NCI-H2196 treated with DMSO at 0.1 percent for 48 hours (cell line): ENCODE data around the gene TJP3.
"Not testable (repeated sequence)": the region's sequence is repeated elsewhere in the genome, so short reads cannot be mapped to it uniquely, and the experiment has no call there.

Experiments used
- DNase-seq: peaks from one replicate; lab custom pipeline; 2025; ENCODE audit not compliant: unreplicated experiment; lab: John Stamatoyannopoulos, UW

The TJP3 gene

DNA sequence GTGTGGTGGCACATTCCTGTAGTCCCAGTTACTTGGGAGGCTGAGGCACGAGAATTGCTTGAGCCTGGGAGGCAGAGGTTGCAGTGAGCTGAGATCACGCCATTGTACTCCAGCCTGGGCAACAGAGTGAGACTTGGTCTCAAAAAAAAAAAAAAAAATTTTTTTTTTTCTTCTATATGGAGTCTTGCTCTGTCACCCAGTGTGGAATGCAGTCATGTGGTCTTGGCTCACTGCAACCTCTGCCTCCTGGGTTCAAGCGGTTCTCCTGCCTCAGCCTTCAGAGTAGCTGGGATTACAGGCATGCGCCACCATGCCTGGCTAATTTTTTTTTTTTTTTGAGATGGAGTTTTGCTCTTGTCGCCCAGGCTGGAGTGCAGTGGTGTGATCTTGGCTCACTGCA lies 57.6 kb downstream of the TJP3 start:
- DNase-seq, result not testable (repeated sequence)

DNA sequence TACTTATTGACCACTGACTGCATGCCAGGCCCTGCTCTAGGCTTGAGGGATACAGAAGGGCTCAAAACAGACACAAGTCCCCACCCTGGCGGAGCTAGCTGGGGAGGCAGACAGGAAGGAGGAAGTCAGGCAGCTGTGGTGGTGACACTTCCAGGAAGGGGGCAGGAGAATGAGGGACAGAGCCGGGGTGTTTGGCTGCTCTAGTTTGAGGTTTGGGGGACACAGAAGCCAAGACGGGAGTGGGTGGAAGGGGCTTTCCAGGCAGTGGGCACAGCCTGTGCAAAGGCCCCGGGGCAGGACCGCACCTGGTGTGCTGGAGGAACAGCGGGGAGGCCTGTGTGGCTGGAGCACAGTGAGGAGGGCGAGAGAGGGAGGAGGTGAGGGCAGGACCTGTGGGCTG lies 58.3 kb downstream of the TJP3 start:
- no peak for DNase-seq

- no peak for DNase-seq
Measured at GRCh38 chr19:3767050-3767449, 58.9 kb downstream of the TJP3 start.

DNA sequence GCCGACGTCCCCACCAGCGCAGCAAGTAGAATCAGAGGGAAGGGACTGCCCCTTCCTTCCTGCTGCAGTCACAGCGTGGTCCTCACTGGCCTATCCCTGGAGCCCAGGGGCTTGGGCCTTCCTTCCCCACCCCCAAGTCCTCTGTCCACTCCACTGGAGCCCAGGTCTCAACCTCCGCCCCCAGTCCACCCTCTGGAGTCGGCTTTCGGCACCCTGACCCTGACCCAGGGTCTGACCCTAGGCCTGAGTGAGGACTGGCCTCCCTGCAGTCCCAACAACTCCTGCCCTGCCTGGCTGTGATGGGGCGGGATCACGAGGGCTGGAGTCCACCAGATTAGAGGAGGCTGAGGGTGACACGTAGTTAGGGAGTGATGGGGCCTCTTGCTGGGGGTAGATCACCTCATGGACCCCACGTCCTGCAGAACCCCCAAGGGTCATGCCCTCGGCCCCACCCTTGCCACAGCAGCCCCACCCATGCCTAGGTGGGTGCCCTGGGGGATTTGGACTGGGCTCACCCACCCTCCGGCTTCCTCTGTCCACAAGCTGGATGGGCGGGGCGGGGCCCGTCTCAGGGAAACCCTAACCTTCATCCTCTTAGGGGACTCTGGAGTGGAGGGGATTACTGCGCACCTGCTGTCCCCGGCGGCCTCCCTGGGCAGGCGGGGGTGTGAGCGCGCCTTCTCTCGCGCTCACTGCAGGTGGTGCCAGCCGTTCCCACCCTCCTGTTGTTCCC lies 60.0 kb downstream of the TJP3 start:
- no peak for DNase-seq

DNA sequence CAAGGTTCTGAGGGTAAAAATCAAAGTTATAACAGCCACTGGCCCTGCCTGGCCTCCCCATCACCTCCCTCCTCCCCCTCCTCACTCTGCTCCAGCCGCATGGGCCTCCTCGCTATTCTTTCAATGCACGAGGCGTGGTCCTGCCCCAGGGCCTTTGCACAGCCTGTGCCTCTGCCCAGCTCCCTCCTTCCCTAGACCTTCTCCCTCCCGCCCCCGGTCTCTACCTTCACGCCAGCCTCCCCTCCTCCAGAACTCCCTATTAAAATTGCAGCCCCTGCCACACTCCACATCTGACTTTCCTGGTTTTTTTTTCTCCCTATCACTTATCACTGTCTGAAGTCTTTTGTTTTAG lies 60.5 kb downstream of the TJP3 start:
- no peak for DNase-seq

GRCh38 chr19:3769494-3769893 lies 61.3 kb downstream of the TJP3 start:
- DNase-seq, result no peak

DNA sequence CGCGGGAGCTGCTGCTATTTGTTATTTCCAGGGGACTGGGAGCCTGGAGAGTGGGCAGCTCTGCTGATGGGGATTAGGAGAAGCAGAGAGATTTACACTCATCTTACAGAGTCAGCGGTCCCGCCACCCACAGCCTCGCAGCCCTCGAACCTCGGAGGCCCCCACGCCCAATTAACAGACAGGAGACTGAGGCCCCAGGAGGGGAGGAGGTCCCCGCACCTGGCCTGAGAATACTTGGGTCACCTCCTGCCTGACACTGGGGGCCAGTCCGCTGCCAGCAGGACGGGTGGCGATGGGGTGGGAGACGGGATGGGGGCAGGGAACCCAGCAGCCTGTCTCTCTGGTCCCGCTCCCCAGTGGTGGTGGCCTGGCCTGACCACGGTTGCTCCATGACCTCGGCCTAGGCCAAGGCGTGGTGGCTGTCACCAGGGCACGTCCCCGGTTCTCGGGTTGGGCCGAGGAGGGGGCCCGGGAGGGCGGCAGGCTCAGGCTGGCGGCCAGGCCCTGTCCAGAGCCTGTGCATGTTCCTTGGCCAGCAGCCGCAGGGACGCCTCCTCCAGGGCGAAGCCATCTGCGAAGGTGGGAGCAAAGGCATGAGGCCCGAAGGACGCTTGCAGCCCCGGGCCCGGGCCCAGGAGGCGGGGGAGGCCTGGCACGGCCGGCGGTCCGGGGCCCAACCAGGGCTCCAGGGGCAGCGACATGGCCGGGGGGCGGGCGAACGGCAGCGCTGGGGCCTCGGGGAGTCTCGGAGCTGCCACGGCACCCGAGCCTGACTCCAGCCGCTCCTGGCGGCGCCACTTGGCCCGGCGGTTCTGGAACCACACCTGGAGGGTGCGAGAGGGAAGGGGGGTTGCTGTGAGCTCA lies 62.2 kb downstream of the TJP3 start:
- DNase-seq, result no peak

- DNase-seq, result no peak
Measured at GRCh38 chr19:3771000-3771905, 63.1 kb downstream of the TJP3 start.

GRCh38 chr19:3771906-3772455 lies 63.8 kb downstream of the TJP3 start, which contains the start of gene RAX2:
Gene RAX2, minus strand, starts transcription at chr19:3772228. Its CDS starts 486 bp downstream, at chr19:3771742.
- no peak for DNase-seq

DNA sequence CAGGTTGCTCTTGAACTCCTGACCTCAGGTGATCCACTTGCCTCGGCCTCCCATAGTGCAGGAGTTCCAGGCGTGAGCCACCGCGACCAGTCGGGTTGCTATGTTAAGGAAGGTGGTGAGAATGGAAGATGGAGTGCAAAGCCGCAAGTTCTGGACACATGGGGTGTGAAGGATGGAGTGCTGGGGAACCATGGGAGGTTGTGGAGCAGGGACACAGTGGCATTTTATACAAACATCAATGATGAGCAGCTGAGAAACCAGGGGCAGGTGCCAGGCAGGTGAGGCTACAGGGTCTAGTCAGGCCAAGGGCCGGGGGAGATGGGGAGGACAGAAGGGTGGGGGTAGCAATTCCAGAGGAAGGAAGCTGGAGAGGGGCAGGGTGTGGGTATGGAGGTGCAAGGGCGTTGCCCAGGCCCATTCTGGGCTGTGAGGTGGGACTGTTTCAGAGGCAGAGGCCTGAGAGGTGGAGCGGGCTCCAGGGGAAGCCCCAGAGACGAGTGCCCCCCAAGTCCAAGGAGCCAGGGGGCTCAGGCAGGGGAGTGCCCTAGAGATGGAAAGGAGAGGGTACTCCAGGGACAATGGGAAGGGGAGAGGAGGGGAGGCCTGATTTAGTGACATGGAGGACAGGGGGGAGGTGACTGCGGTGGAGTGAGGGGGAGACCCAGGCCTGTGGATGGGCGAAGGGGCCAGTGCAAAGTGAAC lies 65.8 kb downstream of the TJP3 start:
- no peak for DNase-seq

GRCh38 chr19:3774621-3775373 lies 66.6 kb downstream of the TJP3 start:
- no peak for DNase-seq

GRCh38 chr19:3775374-3775711 lies 67.2 kb downstream of the TJP3 start:
- no peak for DNase-seq

DNA sequence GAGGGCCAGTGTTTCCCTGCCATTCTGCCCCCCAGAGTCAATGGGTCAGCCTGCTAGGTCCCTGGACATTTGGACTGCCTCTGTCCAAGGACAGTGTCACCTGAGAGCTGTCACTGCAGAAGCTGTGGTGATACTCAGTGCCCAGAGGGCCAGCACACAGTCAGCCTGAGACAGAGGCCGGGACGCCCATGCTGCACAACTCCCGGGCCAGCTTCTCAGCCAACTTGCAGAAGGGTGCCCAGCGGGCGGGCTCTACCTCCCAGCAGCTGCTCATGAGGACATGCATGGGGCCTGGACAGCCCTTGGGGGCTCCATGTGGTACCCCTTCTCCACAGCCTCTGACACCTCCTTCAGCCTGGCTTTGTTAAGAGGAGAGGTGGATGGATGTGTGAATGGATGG lies 67.6 kb downstream of the TJP3 start:
- no peak for DNase-seq

DNA sequence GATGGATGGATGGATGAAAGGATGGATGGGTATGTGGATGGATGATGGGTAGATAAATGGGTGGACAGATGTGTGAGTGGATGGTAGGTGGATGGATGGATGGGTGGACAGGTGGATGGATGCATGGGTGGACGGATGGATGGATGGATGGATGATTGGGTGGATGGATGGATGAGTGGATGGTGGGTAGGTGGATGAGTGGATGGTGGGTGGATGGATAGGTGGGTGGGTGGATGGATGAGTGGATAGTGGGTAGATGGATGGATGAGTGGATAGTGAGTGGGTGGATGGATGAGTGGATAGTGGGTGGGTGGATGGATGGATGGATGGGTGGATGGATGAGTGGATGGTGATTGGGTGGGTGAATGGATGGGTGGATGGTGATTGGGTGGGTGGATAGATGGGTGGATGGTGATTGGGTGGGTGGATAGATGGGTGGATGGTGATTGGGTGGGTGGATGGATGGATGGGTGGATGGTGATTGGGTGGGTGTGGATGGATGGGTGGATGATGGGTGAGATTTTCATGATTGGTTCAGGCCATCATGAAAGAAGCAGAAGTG lies 68.4 kb downstream of the TJP3 start:
- no peak for DNase-seq

- no peak for DNase-seq
Measured at GRCh38 chr19:3778104-3778867, 70.1 kb downstream of the TJP3 start.

DNA sequence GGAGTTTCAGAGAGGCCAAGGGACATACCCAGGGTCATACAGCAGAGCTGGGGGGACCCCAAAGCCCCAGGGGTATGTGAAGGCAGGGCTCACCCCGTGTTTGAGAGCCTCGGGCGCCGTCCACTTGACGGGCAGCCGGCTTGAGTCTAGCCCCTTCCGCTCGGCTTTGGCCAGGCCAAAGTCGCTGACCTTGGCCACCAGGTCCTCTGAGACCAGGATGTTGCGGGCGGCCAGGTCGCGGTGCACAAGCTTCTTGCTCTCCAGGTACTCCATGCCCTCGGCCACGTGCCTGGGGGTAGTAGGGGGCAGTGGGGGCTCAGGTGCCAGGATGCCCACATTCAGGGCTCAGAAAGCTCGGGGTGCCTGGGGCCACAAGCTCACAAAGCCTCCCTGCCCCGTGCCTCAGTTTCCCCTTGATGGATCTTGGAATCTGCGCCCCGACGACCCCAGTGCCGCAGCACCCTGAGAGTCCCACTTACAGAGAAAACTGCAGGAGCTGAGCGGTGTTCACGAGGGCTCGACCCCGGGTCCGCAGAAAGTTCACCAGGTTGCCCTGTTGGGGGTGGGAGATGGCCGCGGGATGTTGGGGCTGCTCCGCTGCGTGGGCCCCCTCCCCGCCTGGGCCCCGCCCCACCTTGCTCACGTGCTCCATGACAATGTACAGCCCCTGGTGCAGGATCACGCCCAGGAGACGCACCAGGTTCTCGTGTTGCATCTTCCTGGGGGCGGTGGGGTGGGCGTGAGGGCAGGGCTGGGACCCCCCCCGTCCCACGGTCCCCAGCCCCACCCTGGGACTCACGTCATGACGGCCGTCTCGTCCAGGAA lies 70.9 kb downstream of the TJP3 start:
- DNase-seq, result no peak

DNA sequence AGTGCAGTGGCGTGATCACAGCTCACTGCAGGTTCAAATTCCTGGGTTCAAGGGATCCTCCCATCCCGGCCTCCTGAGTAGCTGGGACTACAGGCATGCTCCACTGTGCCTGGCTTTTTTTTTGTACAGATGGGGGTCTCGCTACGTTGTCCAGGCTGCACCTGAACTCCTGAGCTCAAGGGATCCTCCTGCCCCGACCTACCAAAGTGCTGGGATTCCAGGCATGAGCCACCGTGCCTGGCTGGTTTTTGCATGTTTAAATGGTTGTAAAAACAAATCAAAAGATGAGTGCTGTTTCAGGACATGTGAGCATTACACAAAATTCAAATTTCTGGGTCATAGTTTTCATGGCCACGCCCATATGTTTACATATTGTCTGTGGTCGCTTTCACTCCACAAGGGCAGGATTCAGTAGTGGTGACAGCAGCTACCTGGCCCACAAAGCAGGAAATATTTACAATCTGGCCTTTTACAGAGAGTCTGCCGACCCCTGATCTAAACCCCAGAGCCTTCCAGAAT lies 72.7 kb downstream of the TJP3 start:
- no peak for DNase-seq

DNA sequence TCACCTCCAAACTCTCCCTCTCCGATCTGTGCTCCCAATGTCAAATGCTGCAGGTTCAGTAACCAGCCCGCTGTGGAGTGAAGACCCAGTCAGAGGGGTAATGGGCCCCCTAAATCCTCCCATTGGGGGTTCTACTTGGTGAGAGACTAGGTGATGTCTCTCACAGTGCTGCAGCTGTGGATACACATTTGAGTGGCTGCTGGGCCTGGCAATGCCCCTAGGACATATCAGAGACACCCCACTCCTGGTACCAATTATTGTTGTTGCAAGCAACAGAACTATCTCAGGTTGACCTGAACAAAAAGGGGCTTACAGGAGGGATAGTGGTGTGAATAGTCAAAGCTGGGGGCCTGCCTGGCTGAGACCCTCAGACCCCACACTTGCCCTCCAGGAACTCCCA lies 73.4 kb downstream of the TJP3 start:
- no peak for DNase-seq
